ENCODE measurements around the gene ACTL10.
"Not testable (repeated sequence)": the region's sequence is repeated elsewhere in the genome, so short reads cannot be mapped to it uniquely, and the experiment has no call there.

ACTL10 gene

GRCh38 chr20:33697129-33697528 lies 30.4 kb downstream of the ACTL10 start:
- FAIRE-seq, result no peak

- FAIRE-seq, result not testable (repeated sequence)
Measured at GRCh38 chr20:33698966-33699365, 32.2 kb downstream of the ACTL10 start.

DNA sequence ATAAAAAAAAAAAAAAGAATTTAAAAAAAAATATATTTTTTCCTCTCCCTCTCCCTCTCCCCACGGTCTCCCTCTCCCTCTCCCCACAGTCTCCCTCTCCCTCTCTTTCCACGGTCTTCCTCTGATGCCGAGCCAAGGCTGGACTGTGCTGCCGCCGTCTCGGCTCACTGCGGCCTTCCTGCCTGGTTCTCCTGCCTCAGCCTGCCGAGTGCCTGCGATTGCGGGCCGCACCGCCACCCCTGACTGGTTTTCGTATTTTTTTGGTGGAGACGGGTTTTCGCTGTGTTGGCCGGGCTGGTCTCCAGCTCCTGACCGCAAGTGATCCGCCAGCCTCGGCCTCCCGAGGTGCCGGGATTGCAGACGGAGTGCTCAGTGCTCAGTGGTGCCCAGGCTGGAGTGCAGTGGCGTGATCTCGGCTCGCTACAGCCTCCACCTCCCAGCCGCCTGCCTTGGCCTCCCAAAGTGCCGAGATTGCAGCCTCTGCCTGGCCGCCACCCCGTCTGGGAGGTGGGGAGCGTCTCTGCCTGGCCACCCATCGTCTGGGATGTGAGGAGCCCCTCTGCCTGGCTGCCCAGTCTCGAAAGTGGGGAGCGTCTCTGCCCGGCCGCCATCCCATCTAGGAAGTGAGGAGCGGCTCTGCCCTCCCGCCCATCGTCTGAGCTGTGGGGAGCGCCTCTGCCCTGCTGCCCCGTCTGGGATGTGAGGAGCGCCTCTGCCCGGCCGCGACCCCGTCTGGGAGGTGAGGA lies 34.1 kb downstream of the ACTL10 start:
- FAIRE-seq, result not testable (repeated sequence)

GRCh38 chr20:33701629-33702450 lies 35.1 kb downstream of the ACTL10 start:
- FAIRE-seq, result no peak

GRCh38 chr20:33702861-33703260 lies 36.1 kb downstream of the ACTL10 start:
- FAIRE-seq, result no peak

DNA sequence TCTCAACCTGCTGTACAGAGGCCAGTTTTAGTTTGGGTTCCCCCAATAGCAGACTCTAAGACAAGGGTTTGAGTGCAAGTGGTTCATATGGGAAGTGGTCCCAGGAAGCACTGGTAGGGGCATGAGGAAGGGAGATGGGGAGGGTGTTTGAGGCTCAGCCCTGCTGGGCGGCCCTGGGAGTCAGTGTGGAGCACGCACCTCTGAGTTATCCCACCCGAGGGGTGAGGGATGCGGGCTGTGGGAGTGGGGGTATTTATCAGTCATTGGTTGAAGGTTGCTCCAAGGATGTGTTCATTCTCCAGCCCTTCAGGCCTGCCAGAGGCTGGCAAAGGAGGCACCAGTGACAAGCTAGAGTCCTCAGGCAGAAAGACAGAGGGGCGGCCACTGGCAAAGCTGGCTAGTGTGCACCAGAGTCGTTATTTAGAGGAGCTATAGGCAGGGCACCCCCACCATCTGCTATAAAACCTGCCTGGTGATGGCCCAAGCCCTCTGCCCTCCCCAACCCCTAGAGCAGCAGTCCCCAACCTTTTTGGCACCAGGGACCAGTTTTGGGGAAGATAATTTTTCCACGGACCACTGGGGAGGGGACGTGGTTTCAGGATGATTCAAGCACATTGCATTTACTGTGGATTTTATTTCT lies 36.9 kb downstream of the ACTL10 start:
- no peak for FAIRE-seq

DNA sequence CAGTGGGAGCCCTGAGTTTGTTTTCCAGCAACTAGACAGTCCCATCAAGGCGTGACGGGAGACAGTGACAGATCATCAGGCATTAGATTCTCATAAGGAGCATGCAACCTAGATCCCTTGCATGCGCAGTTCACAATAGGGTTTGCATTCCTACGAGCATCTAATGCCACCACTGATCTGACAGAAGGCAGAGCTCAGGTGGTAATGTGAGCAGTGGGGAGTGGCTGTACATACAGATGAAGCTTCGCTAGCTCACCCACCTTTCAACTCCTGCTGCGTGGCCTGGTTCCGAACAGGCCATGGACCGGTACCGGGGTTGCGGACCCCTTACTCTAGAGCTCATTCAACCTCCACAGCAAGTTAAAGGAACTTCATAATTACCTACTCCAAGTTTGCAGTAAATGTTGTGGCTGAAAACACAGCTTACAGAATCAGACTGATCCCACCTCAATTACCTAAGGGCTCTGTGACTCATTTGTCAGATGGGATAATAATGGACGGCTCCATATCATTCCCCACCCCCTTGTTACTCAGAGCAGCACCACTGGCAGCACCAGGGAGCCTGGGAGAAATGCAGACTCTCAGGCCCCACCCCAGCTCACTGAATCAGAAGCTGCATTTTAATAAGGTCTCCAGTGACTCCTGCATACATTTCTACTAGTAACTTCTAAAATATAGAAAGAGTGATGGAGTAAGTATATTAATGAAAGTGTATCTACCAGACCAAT lies 37.6 kb downstream of the ACTL10 start:
- no peak for FAIRE-seq

DNA sequence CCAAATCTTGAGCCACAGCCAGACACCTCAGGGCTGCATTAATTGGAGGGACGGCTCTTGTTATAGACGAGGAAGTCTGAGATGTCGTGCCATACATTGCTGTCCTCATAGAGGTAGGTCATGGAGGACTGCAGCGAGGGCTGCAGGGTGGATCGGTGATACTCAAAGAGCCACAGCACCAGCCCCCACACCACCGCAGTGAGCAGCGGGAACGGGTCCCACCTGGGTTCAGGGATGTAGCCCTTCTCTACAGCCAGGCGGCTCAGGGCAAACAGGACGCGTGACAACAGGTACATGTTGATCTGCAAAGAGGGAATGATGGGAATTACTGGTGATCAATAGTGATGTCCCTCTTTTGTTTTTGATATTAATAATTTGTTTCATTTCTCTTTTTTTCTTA lies 40.9 kb downstream of the ACTL10 start:
- FAIRE-seq, result no peak

DNA sequence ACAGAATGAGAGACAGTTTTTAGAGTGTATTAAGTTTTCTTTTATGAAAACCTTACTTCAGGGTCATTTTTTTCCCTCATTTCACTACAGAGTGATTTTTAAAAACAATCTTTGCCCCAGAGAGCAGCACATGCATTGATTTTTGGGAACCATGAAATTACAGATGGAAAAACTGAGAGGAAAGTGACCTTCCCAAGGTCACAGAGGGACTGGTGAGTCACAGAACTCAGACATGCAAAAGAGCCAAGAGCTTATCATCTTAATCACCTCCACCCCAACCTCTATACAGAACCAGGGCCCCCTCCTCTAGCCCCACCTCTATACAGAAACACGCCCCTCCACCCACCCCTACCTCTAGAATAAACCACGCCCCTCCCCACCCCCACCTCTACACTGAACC lies 42.7 kb downstream of the ACTL10 start:
- no peak for FAIRE-seq

DNA sequence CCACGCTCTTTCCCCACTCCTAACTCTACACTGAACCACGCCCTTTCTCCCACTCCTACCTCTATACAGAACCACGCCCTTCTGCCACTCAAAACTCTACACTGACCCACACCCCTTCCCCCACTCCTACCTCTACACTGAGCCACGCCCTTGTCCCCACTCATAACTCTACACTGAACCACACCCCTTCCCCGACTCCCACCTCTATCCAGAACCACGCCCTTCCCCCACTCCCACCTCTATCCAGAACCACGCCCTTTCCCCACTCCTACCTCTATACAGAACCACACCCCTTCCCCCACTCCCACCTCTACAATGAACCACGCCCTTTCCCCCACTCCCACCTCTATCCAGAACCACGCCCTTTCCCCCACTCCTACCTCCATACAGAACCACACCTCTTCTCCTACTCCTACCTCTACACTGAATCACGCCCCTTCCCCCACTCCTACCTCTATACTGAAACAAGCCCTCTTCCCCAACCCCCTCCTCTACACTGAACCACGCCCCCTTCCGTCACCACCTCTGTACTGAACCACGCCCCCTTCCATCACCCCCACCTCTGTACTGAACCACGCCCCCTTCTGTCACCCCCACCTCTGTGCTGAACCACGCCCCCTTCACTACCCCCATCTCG lies 43.3 kb downstream of the ACTL10 start:
- no peak for FAIRE-seq

DNA sequence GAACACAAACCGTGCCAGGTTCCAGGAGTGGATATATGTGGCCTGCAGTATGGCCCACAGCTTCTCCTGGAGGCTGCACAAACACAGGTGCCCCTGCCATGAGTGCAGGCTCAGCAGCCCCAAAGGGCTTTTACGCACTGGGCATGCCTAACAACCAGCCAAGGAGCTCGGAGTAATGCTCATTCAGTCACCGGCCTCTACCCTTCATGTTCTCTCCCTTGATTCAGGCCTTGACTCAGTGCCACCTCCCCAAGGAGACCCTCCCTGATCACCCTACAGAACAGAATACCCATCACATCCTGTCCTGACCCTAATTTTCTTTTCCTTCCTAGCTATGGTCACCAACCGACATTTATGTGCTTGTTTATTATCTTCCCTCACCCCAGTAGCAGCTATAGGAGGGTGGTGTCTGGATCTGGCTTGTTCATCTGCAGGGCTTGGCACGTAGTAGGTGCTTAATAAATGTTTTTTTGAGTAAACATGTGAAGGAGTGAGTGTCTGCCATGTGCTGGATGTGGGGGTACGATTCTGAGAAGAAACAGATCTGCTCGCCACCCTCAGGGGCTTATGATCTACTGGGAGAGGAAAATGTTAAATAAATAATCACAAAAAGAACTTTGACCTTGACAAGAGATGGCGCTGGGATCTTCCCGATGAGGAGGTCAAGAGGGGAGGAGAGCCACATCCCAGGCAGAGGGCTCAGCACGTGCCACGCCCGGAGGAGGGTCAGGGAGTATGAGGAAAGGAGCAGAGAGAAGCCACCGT lies 44.1 kb downstream of the ACTL10 start:
- no peak for FAIRE-seq

- FAIRE-seq, result no peak
Measured at GRCh38 chr20:33711446-33711738, 44.6 kb downstream of the ACTL10 start.

GRCh38 chr20:33713865-33714367 lies 47.2 kb downstream of the ACTL10 start:
- FAIRE-seq, result no peak

GRCh38 chr20:33716498-33716897 lies 49.8 kb downstream of the ACTL10 start:
- FAIRE-seq, result no peak

Data from endometrium (tissue), 2 donors.